Thyroid gland (tissue), 4 donors: Measurements from ENCODE around the gene EXOSC6.

Experiments used
- POLR2A ChIP-seq, 2 donors: fragments of 450-650 bp; IDR thresholded peaks; one replicate each; pipeline ENCODE4 v1.6.1; 2017; ENCODE audit warnings: antibody characterized with exemption in 2 of 2, mild to moderate bottlenecking in 2 of 2, moderate library complexity in 1 of 2
- TF ChIP-seq, protein P1 (sequence below), 6 experiments: fragments of 200-600 bp in 3 of 6; fragments of 450-650 bp in 3 of 6; sonication (generic) in 3 of 6; IDR thresholded peaks; one replicate each; pipeline ENCODE4 v1.5.1; 2016 to 2019; ENCODE audit warnings: antibody characterized with exemption in 6 of 6, mild to moderate bottlenecking in 2 of 6, inconsistent platforms in 1 of 6, moderate library complexity in 1 of 6

DNA sequence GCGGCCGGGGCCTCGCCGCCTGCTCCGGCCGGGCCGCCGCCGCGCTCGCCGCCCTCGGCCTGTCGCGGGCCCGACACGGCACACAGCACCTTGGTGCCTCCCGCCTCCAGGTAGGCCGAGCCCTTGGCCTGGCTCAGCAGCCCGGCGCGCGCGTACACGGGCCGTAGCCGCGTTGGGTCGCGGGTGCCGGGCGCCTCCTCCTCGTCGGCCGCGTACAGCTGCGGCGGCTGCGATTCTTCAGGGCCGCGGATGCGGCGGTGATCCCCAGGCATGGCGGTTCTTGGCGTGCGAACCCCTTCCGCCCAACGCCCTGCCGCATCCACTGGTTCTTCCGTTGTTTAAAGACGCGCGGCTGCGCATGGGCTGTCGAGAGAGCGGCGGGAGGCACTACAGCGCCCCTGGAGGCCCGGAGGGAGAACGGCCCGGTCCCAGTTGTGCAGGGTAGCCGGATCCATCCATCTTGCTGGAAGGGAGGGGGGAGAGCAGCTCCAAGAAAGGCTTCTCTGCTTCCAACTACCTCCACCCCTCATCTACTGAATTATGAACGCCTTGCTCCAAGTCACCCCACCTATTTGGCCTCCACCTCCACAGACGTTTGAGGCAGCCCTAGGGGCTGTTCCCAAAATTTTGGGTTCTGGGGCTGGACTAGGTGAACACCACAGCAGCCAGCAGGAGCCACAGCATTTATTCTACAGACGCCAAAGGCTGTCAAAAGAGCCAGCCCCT lies at the start of gene EXOSC6:
- TF ChIP-seq, protein P1, sequence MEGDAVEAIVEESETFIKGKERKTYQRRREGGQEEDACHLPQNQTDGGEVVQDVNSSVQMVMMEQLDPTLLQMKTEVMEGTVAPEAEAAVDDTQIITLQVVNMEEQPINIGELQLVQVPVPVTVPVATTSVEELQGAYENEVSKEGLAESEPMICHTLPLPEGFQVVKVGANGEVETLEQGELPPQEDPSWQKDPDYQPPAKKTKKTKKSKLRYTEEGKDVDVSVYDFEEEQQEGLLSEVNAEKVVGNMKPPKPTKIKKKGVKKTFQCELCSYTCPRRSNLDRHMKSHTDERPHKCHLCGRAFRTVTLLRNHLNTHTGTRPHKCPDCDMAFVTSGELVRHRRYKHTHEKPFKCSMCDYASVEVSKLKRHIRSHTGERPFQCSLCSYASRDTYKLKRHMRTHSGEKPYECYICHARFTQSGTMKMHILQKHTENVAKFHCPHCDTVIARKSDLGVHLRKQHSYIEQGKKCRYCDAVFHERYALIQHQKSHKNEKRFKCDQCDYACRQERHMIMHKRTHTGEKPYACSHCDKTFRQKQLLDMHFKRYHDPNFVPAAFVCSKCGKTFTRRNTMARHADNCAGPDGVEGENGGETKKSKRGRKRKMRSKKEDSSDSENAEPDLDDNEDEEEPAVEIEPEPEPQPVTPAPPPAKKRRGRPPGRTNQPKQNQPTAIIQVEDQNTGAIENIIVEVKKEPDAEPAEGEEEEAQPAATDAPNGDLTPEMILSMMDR (IDR thresholded peaks at IDR 0.05) = peak; percentile 61 to 97 (median 88)
- TF ChIP-seq POLR2A (IDR thresholded peaks at IDR 0.05) = peak in 1 of 2 donors; percentile 77
